GM10266 (cell line): ENCODE results near the gene CEMIP.

Experiments used
- DNase-seq: peaks from one replicate; pipeline ENCODE4 v3.0.0; 2012; ENCODE audit errors: extremely low spot score
- CTCF ChIP-seq: IDR thresholded peaks from 2 replicates; pipeline ENCODE4 v1.5.1; 2012; ENCODE audit warnings: mild to moderate bottlenecking, low read depth; ENCODE audit not compliant: control insufficient read depth, insufficient read depth; ENCODE audit errors: missing control alignments

Gene CEMIP

DNA sequence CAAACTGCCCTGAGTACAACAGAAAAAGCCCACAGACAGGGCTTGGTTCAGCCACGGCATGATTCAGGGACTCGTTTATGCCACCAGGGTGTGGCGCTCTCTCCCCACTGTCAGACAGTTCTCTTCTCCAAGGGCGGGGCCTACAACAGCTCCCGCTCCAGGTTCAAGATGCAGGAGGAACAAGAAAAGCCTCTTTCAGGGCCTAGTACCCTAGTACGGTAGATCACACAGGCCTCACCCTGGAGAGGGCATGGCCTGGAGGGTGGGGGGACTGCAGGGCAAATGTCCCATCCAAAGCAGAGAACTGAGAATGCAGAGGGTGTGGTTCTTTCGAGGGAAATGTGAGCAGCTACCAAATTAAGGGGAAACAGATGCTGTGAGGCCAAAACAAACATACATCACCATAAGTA lies 198.5 kb downstream of the CEMIP start:
- no peak for DNase-seq
- TF ChIP-seq CTCF, result peak; percentile 41

- DNase-seq, result no peak
- TF ChIP-seq CTCF, result no peak
Measured at GRCh38 chr15:80978685-80979329, 199.6 kb downstream of the CEMIP start.

DNA sequence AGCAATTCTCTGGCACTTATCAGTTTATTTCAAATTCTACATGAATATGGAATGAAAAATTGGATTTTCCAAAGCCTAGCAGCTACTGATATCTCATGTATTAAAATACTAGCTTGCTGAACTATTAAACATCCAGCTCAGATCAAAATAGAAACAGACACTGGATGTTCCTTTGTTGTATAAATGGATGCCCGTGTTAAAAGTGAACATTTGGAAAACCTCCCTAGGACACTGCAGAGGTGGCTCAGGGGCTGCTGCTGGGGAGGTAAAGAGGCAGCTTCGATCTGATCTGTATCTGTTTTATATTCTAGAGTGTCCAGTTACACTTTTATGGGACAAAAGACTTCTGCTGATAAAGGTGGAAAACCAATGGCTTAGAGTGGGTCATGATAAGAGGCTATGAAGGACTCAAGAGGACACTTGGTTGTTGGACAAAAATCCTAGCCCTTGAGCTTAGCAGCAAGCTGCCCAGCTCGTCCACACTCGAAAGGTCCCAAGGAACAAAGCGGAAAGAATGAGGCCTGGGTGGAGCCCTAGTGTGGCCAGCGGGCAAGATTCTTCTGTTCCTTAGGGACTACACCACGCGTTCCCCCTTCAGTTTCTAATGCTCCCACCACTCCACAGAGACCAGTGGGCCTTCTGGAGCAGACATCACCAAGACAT lies 200.5 kb downstream of the CEMIP start:
- DNase-seq, result no peak
- TF ChIP-seq CTCF, result no peak

DNA sequence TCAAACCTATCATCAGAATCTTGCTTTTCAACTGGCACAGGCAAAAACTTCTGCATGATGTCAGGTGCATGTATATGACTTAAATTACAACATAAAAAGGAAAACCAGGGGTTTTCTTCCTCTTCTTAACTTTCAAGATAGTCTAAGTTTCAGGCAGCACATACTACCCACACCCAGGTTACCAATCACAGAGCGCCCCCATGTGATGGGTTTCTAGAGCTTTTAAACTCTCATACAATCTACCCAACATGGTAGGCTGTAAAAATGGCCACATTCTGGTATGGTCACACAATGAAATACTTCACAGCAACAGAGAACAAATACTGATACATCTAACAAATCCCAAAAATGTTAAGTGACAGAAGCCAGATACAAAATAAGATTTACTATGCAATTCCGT lies 203.0 kb downstream of the CEMIP start:
- TF ChIP-seq CTCF, result peak; percentile 44

GRCh38 chr15:80982839-80983238 lies 203.7 kb downstream of the CEMIP start:
- no peak for TF ChIP-seq CTCF
- no peak for DNase-seq

More for the DNA sequence above, 203.0 kb downstream of the CEMIP start:
- DNase-seq, result peak; percentile 45

DNA sequence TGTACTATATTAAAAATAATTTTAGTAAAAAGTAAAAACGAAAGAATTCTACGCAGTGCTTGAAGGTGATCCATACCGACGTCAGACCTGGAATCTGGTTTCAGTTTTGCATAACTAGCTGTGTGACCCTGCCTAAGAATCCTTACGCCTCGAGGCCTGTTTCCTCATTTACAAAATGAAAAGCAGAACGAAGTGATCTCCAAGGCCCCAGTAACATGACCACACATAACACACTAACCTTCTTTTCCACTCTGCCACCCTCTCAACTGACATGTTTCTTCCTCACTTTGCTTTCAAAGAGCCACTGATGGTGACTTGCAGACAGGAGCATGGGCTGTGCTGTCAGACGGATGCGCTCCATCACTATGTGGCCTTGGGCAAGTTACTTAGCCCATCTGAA lies 205.7 kb downstream of the CEMIP start:
- no peak for TF ChIP-seq CTCF
- DNase-seq, result no peak

GRCh38 chr15:80985981-80986380 lies 206.8 kb downstream of the CEMIP start:
- DNase-seq, result no peak
- TF ChIP-seq CTCF, result no peak
